IMR-90 (cell line): ENCODE data around the gene SYNPO. TPM values are rescaled to one million over a fixed set of nuclear protein-coding genes. Genes with fewer than 3 reads are reported as not detected.

Experiments used
- ATAC-seq: fragments of 200-7000 bp; cut with Tn5 transposase; 2 replicates; pipeline ENCODE4 v1.9.1; 2020; ENCODE audit warnings: low read depth, mild to moderate bottlenecking, moderate library complexity
- BruUV-seq: library from RNA; stranded (reverse); fragments of 400-500 nt; replicated peaks from 2 replicates; lab custom pipeline; 2021; lab: Mats Ljungman, UMichigan
- CTCF ChIA-PET: fragments of 300-600 bp; formaldehyde crosslinking; extraction: SDS; loops from one replicate; lab custom pipeline; 2021; ENCODE audit warnings: antibody characterized with exemption; lab: Yijun Ruan, JAX
- POLR2A ChIA-PET: fragments of 300-600 bp; sonication (Branson Sonifier 250); formaldehyde crosslinking; loops from one replicate; lab custom pipeline; 2022; ENCODE audit warnings: antibody characterized with exemption; ENCODE audit not compliant: unreplicated experiment; lab: Charles Lee
- DNase-seq: peaks from one replicate; pipeline ENCODE4 v3.0.0; 2013
- H2AFZ ChIP-seq: replicated peaks from 2 replicates; pipeline ENCODE3; 2013; ENCODE audit warnings: low read length, mild to moderate bottlenecking; ENCODE audit not compliant: poor library complexity
- H2AK5ac ChIP-seq: 2 replicates; pipeline ENCODE4 v1.6.1; 2013; ENCODE audit warnings: low read depth, low read length, inconsistent platforms
- H2AK9ac ChIP-seq: replicated peaks from 2 replicates; pipeline ENCODE3; 2013; ENCODE audit warnings: mild to moderate bottlenecking, low read depth, low read length, moderate library complexity; ENCODE audit not compliant: poor library complexity
- H2BK120ac ChIP-seq: 2 replicates; pipeline ENCODE4 v1.6.1; 2013; ENCODE audit warnings: low read depth, low read length, inconsistent platforms
- H2BK15ac ChIP-seq: 3 replicates; pipeline ENCODE4 v1.6.1; 2013; ENCODE audit warnings: low read depth, low read length, inconsistent platforms
- H2BK20ac ChIP-seq: 2 replicates; pipeline ENCODE4 v1.6.1; 2013; ENCODE audit warnings: low read depth, mild to moderate bottlenecking, inconsistent platforms, low read length, moderate library complexity
- H2BK5ac ChIP-seq: 2 replicates; pipeline ENCODE4 v1.6.1; 2013; ENCODE audit warnings: mild to moderate bottlenecking, low read depth, low read length, inconsistent platforms; ENCODE audit not compliant: poor library complexity, severe bottlenecking
- H3K14ac ChIP-seq: replicated peaks from 2 replicates; pipeline ENCODE4 v1.6.1; 2013; ENCODE audit warnings: low read depth, low read length, inconsistent platforms
- H3K18ac ChIP-seq: 2 replicates; pipeline ENCODE4 v1.6.1; 2013; ENCODE audit warnings: low read depth, low read length, control low read depth
- H3K23ac ChIP-seq: 2 replicates; pipeline ENCODE4 v1.6.1; 2013; ENCODE audit warnings: low read depth, low read length, inconsistent platforms
- H3K27ac ChIP-seq: 2 replicates; pipeline ENCODE4 v1.5.1; 2013; ENCODE audit warnings: mild to moderate bottlenecking, control low read depth, low read length; ENCODE audit not compliant: insufficient read depth
- H3K27me3 ChIP-seq: 2 replicates; pipeline ENCODE4 v1.6.1; 2013; ENCODE audit warnings: low read length; ENCODE audit not compliant: control insufficient read depth, insufficient read depth
- H3K36me3 ChIP-seq: 2 replicates; pipeline ENCODE4 v1.6.1; 2013; ENCODE audit warnings: low read length, mixed read lengths; ENCODE audit not compliant: control insufficient read depth, insufficient read depth
- H3K4ac ChIP-seq: 2 replicates; pipeline ENCODE4 v1.6.1; 2013; ENCODE audit warnings: low read depth, low read length, inconsistent platforms
- H3K4me1 ChIP-seq: 2 replicates; pipeline ENCODE4 v1.6.1; 2013; ENCODE audit warnings: low read length, mixed read lengths; ENCODE audit not compliant: control insufficient read depth, insufficient read depth
- H3K4me2 ChIP-seq: 2 replicates; pipeline ENCODE4 v1.6.1; 2013; ENCODE audit warnings: low read depth, mild to moderate bottlenecking, control low read depth, low read length, moderate library complexity
- H3K4me3 ChIP-seq: 2 replicates; pipeline ENCODE4 v1.5.1; 2013; ENCODE audit warnings: low read depth, mild to moderate bottlenecking, control low read depth, low read length, moderate library complexity; ENCODE audit not compliant: insufficient read depth
- H3K56ac ChIP-seq: 2 replicates; pipeline ENCODE4 v1.6.1; 2013; ENCODE audit warnings: low read length, inconsistent platforms; ENCODE audit not compliant: insufficient read depth; ENCODE audit errors: extremely low read depth
- H3K79me1 ChIP-seq, 2 experiments: 2 replicates each; pipeline ENCODE4 v1.6.1; 2013; ENCODE audit warnings: low read length in 2 of 2, inconsistent platforms in 1 of 2, low read depth in 1 of 2
- H3K9ac ChIP-seq: 2 replicates; pipeline ENCODE4 v1.6.1; 2013; ENCODE audit warnings: low read depth, low read length, control low read depth
- H3K9me1 ChIP-seq: 2 replicates; pipeline ENCODE4 v1.6.1; 2013; ENCODE audit warnings: low read length, inconsistent platforms; ENCODE audit not compliant: insufficient read depth
- H3K9me3 ChIP-seq: 2 replicates; pipeline ENCODE4 v1.6.1; 2013; ENCODE audit warnings: low read length; ENCODE audit not compliant: control insufficient read depth, insufficient read depth
- H4K20me1 ChIP-seq: 2 replicates; pipeline ENCODE4 v1.6.1; 2013; ENCODE audit warnings: low read length, inconsistent platforms; ENCODE audit not compliant: insufficient read depth
- H4K5ac ChIP-seq: 2 replicates; pipeline ENCODE4 v1.6.1; 2013; ENCODE audit warnings: mild to moderate bottlenecking, low read depth, low read length, control low read depth
- H4K8ac ChIP-seq, 2 experiments: 2 replicates each; pipeline ENCODE4 v1.6.1; 2013; ENCODE audit warnings: low read depth in 2 of 2, low read length in 2 of 2, control low read depth in 1 of 2, inconsistent platforms in 1 of 2
- H4K91ac ChIP-seq: 2 replicates; pipeline ENCODE4 v1.6.1; 2013; ENCODE audit warnings: low read depth, low read length, inconsistent platforms; ENCODE audit not compliant: insufficient read depth
- BHLHE40 ChIP-seq: fragments of 150-350 bp; IDR thresholded peaks from 2 replicates; pipeline ENCODE4 v1.6.1; 2016; ENCODE audit warnings: mild to moderate bottlenecking, low read depth, low read length
- CEBPB ChIP-seq: IDR thresholded peaks from 2 replicates; pipeline ENCODE4 v1.6.1; 2012; ENCODE audit warnings: low read depth, low read length, improper control_type of control experiment
- CHD1 ChIP-seq: IDR thresholded peaks from 2 replicates; pipeline ENCODE4 v1.6.1; 2012; ENCODE audit warnings: low read depth, low read length, improper control_type of control experiment
- CTCF ChIP-seq: conservative IDR thresholded peaks from 2 replicates; pipeline ENCODE4 v1.5.1; 2012; ENCODE audit warnings: mild to moderate bottlenecking, low read depth, low read length, improper control_type of control experiment
- ELK1 ChIP-seq: fragments of 150-350 bp; IDR thresholded peaks from 2 replicates; pipeline ENCODE4 v1.6.1; 2016; ENCODE audit warnings: low read depth, mild to moderate bottlenecking, low read length, moderate library complexity, borderline replicate concordance
- FOS ChIP-seq: fragments of 150-350 bp; IDR thresholded peaks from 2 replicates; pipeline ENCODE4 v1.6.1; 2016; ENCODE audit warnings: low read depth, low read length
- MAFK ChIP-seq: IDR thresholded peaks from 2 replicates; pipeline ENCODE4 v1.6.1; 2012; ENCODE audit warnings: low read depth, low read length, improper control_type of control experiment
- MAZ ChIP-seq: IDR thresholded peaks from 2 replicates; pipeline ENCODE4 v1.6.1; 2012; ENCODE audit warnings: low read depth, mild to moderate bottlenecking, low read length, improper control_type of control experiment, moderate library complexity, borderline replicate concordance
- MXI1 ChIP-seq: IDR thresholded peaks from 2 replicates; pipeline ENCODE4 v1.6.1; 2012; ENCODE audit warnings: low read depth, mild to moderate bottlenecking, low read length, moderate library complexity, borderline replicate concordance
- NFE2L2 ChIP-seq: fragments of 150-350 bp; IDR thresholded peaks from 2 replicates; pipeline ENCODE4 v1.6.1; 2016; ENCODE audit warnings: low read depth, mild to moderate bottlenecking, low read length
- POLR2A ChIP-seq: IDR thresholded peaks from 2 replicates; pipeline ENCODE4 v1.6.1; 2012; ENCODE audit warnings: mild to moderate bottlenecking, low read depth, low read length
- RAD21 ChIP-seq: IDR thresholded peaks from 2 replicates; pipeline ENCODE4 v1.6.1; 2012; ENCODE audit warnings: low read length, improper control_type of control experiment
- RCOR1 ChIP-seq: IDR thresholded peaks from 2 replicates; pipeline ENCODE4 v1.6.1; 2012; ENCODE audit warnings: mild to moderate bottlenecking, low read length, improper control_type of control experiment; ENCODE audit not compliant: insufficient replicate concordance
- RFX5 ChIP-seq: IDR thresholded peaks from 2 replicates; pipeline ENCODE4 v1.8.0; 2012; ENCODE audit warnings: low read depth, mild to moderate bottlenecking, low read length, moderate library complexity
- SMC3 ChIP-seq: fragments of 150-350 bp; IDR thresholded peaks from 2 replicates; pipeline ENCODE4 v1.6.1; 2016; ENCODE audit warnings: low read depth, mild to moderate bottlenecking, antibody characterized with exemption, low read length, moderate library complexity
- USF2 ChIP-seq: fragments of 150-350 bp; IDR thresholded peaks from 2 replicates; pipeline ENCODE4 v1.6.1; 2017; ENCODE audit warnings: mild to moderate bottlenecking, antibody characterized with exemption, low read length, low read depth
- WGBS, 2 experiments: methylation state at CpG; one replicate each; pipeline versions ENCODE4 v1.1.5 to v1.1.7; 2013; ENCODE audit warnings: missing lambda C conversion rate in 2 of 2; ENCODE audit not compliant: insufficient read length in 1 of 2; ENCODE audit errors: extremely low coverage in 2 of 2; 5-methylcytosine and 5-hydroxymethylcytosine counted together
- dilution Hi-C: fragments of 300-500 bp; cut with HindIII; formaldehyde crosslinking; loops from one replicate; pipeline ENCODE4 v1.14.3; 2018; ENCODE audit warnings: low sequenced_read_pairs; ENCODE audit not compliant: unreplicated experiment
- in situ Hi-C: fragments of 300-500 bp; cut with MboI; formaldehyde crosslinking; loops from 3 replicates; pipeline ENCODE4 v1.14.3; 2019; ENCODE audit warnings: low sequenced_read_pairs, inconsistent platforms, mixed read lengths
- intact Hi-C: fragments of 100-400 bp; cut with micrococcal nuclease; formaldehyde crosslinking; loops from 2 replicates; pipeline ENCODE4 v1.10.0; 2022
- polyA plus RNA-seq, 3 experiments: library from polyadenylated mRNA; depleted of rRNA; stranded (reverse); fragments of >200 nt; gene quantifications; 2 replicates each; pipeline ENCODE4 v1.2.3, GENCODE V29; 2012; ENCODE audit warnings: low replicate concordance in 1 of 3
- total RNA-seq: library from RNA; depleted of rRNA; stranded (reverse); fragments of >200 nt; gene quantifications from 2 replicates; pipeline ENCODE4 v1.2.3, GENCODE V29; 2012

Gene SYNPO
- total and polyA plus RNA-seq, 2 of the 4 experiments (the other 2 are of a cell fraction) = 3.0 to 24.8 TPM

GRCh38 chr5:150706776-150707390 lies 66.4 kb downstream of the SYNPO start:
- Histone ChIP-seq H3K4ac (no peak overlapping the region), H3K18ac (no peak overlapping the region), H3K27me3 (no peaks in the 10 kb centered on the region), H3K4me3 (no peak overlapping the region), H2BK20ac (no peak overlapping the region), H2BK15ac (no peak overlapping the region), H3K27ac (no peak overlapping the region), H2BK120ac (no peak overlapping the region), H2AK5ac (no peak overlapping the region), H3K79me1 (no peaks in the 10 kb centered on the region), H3K9me3 (no peaks in the 10 kb centered on the region), H4K20me1 (no peaks in the 10 kb centered on the region), H2AK9ac (no peak overlapping the region), H3K36me3 (peaks cover 12% of the 10 kb centered on the region), H4K91ac (no peak overlapping the region), H3K23ac (no peak overlapping the region), H3K4me1 (no peaks in the 10 kb centered on the region), H2AFZ (no peak overlapping the region), H3K56ac (no peak overlapping the region), H4K5ac (no peak overlapping the region), H4K8ac (no peak overlapping the region), H3K4me2 (no peak overlapping the region), H3K14ac (no peak overlapping the region), H2BK5ac (no peak overlapping the region), H3K9ac (no peak overlapping the region), H3K9me1 (no peaks in the 10 kb centered on the region)
- TF ChIP-seq CHD1 = no peak
- TF ChIP-seq MAFK = no peak
- no peak for TF ChIP-seq NFE2L2
- no peak for TF ChIP-seq POLR2A
- TF ChIP-seq CEBPB = no peak
- no peak for TF ChIP-seq MXI1
- TF ChIP-seq USF2 = no peak
- no peak for TF ChIP-seq RAD21
- no peak for TF ChIP-seq BHLHE40
- TF ChIP-seq MAZ = no peak
- no peak for TF ChIP-seq FOS
- no peak for TF ChIP-seq ELK1
- TF ChIP-seq SMC3 = no peak
- no peak for TF ChIP-seq RCOR1
- TF ChIP-seq CTCF = no peak
- TF ChIP-seq RFX5 = no peak
- BruUV-seq = no TSS peak
- in situ Hi-C loops (no loop called here), dilution Hi-C loops (no loop called here), intact Hi-C loops (no loop called here)
- ATAC-seq = no peak
- POLR2A ChIA-PET = no interaction called here
- CTCF ChIA-PET = no interaction called here
- DNase-seq = no peak
- WGBS, 2 experiments = no CpG with 5 or more reads among the region's 4 CpGs
